Transverse colon (tissue), 1 donor: Measurements from ENCODE around the gene TMA16.
"Not testable (repeated sequence)": the region's sequence is repeated elsewhere in the genome, so short reads cannot be mapped to it uniquely, and the experiment has no call there.

Experiments
- EP300 ChIP-seq: sonication (generic); formaldehyde crosslinking; IDR thresholded peaks from one replicate; pipeline ENCODE4 v1.6.1; 2017; ENCODE audit warnings: antibody characterized with exemption, low read depth
- POLR2A ChIP-seq: fragments of 450-650 bp; IDR thresholded peaks from one replicate; pipeline ENCODE4 v1.6.1; 2016; ENCODE audit warnings: antibody characterized with exemption, mild to moderate bottlenecking, moderate library complexity

- TF ChIP-seq POLR2A, EP300: not testable (repeated sequence)
Observed at GRCh38 chr4:163447023-163447422, 47.5 kb upstream of the TMA16 start.
